ENCODE results near the gene GJC2. TPM values are rescaled to one million over a fixed set of nuclear protein-coding genes. Genes with fewer than 3 reads are reported as not detected.

GJC2 gene
- polyA plus RNA-seq, 1 donor (not counting 4 experiments of a cell fraction or from before 2014, with no cell fraction given): 0.58 TPM

- Histone ChIP-seq H3K79me2 (ENCODE audit: control insufficient read depth, insufficient read depth, low read length) (no peaks in the 10 kb centered on the region), H4K20me1 (ENCODE audit: control insufficient read depth, extremely low read depth, insufficient read depth, low read length) (no peaks in the 10 kb centered on the region), H3K36me3 (ENCODE audit: control insufficient read depth in 2 of 2, extremely low read depth in 1 of 2, insufficient read depth in 2 of 2, low read length in 2 of 2) (no peaks in the 10 kb centered on the region), H3K4me1 (ENCODE audit: control insufficient read depth, extremely low read depth, insufficient read depth, low read length) (no peaks in the 10 kb centered on the region), H3K9me3 (ENCODE audit: control insufficient read depth, low read depth, low read length) (peaks cover 2% of the 10 kb centered on the region), H3K4me3 (ENCODE audit: control insufficient read depth in 2 of 3, extremely low read depth in 1 of 3, insufficient read depth in 2 of 3, low read depth in 1 of 3, low read length in 3 of 3) (no peak overlapping the region), H3K27me3 (ENCODE audit: control insufficient read depth, extremely low read depth, insufficient read depth, low read length) (no peaks in the 10 kb centered on the region), H3K4me2 (ENCODE audit: control insufficient read depth, extremely low read depth, insufficient read depth, low read depth, low read length) (no peak overlapping the region), H2AFZ (ENCODE audit: control insufficient read depth, low read length) (no peak overlapping the region), H3K27ac (ENCODE audit: control insufficient read depth, insufficient read depth, low read length) (no peak overlapping the region), H3K9ac (ENCODE audit: control insufficient read depth, extremely low read depth, insufficient read depth, low read length) (no peak overlapping the region), H3K9me1 (ENCODE audit: control insufficient read depth, extremely low read depth, insufficient read depth, low read length) (no peaks in the 10 kb centered on the region)
- dilution Hi-C loops (cut with MboI; ENCODE audit: extremely low pct_ligation_motif_present, low sequenced_read_pairs): no loop called here
- no peak for TF ChIP-seq EZH2 (IDR thresholded peaks at IDR 0.05; ENCODE audit: low read length)
- TF ChIP-seq, protein P1, sequence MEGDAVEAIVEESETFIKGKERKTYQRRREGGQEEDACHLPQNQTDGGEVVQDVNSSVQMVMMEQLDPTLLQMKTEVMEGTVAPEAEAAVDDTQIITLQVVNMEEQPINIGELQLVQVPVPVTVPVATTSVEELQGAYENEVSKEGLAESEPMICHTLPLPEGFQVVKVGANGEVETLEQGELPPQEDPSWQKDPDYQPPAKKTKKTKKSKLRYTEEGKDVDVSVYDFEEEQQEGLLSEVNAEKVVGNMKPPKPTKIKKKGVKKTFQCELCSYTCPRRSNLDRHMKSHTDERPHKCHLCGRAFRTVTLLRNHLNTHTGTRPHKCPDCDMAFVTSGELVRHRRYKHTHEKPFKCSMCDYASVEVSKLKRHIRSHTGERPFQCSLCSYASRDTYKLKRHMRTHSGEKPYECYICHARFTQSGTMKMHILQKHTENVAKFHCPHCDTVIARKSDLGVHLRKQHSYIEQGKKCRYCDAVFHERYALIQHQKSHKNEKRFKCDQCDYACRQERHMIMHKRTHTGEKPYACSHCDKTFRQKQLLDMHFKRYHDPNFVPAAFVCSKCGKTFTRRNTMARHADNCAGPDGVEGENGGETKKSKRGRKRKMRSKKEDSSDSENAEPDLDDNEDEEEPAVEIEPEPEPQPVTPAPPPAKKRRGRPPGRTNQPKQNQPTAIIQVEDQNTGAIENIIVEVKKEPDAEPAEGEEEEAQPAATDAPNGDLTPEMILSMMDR (optimal IDR thresholded peaks at IDR 0.05 in 1 of 3, IDR thresholded peaks at IDR 0.05 in 1 of 3, conservative IDR thresholded peaks at IDR 0.05 in 1 of 3; ENCODE audit: extremely low read depth in 1 of 3, insufficient read depth in 2 of 3, low read length in 3 of 3): no peak
- DNase-seq (ENCODE audit: low read depth, low spot score) (no peak), FAIRE-seq (no peak)
Measured at GRCh38 chr1:228198977-228199590, 49.4 kb downstream of the GJC2 start.

DNA sequence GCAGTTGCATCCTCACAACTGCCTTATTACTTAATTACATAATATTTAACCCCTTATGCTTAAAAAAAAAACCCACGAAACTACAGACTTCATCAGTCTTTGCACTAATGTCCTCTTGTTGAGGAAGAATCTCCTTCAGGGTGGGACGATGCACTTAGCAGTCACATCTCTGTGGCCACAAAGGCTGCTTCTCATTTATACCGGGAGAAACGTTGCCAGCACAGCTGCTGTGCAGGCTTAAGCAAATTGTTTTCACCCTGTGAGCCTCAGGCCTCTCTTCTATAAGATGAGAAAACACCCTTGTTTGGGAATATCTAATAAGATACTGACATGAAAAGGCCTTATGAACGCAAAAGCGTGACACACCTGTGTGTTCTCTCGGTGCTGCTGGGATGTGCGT lies 55.2 kb downstream of the GJC2 start:
- H3K9me3 ChIP-seq (ENCODE audit: control insufficient read depth, low read depth, low read length): peaks cover 2% of the 10 kb centered on the region
- H3K79me2 ChIP-seq (ENCODE audit: control insufficient read depth, insufficient read depth, low read length): no peaks in the 10 kb centered on the region
- DNase-seq (ENCODE audit: low read depth, low spot score): no peak
- peaks cover 9% of the 10 kb centered on the region for H3K27me3 ChIP-seq (ENCODE audit: control insufficient read depth, extremely low read depth, insufficient read depth, low read length)
- no peaks in the 10 kb centered on the region for H3K36me3 ChIP-seq (ENCODE audit: control insufficient read depth in 2 of 2, extremely low read depth in 1 of 2, insufficient read depth in 2 of 2, low read length in 2 of 2)
- H2AFZ ChIP-seq (ENCODE audit: control insufficient read depth, low read length): no peak overlapping the region
- H3K9me1 ChIP-seq (ENCODE audit: control insufficient read depth, extremely low read depth, insufficient read depth, low read length): no peaks in the 10 kb centered on the region
- no peak overlapping the region for H3K4me2 ChIP-seq (ENCODE audit: control insufficient read depth, extremely low read depth, insufficient read depth, low read depth, low read length)
- no peaks in the 10 kb centered on the region for H3K4me1 ChIP-seq (ENCODE audit: control insufficient read depth, extremely low read depth, insufficient read depth, low read length)
- no peak for FAIRE-seq
- no peak overlapping the region for H3K4me3 ChIP-seq (ENCODE audit: control insufficient read depth in 2 of 3, extremely low read depth in 1 of 3, insufficient read depth in 2 of 3, low read depth in 1 of 3, low read length in 3 of 3)
- dilution Hi-C loops (cut with MboI; ENCODE audit: extremely low pct_ligation_motif_present, low sequenced_read_pairs): no loop called here
- no peak overlapping the region for H3K27ac ChIP-seq (ENCODE audit: control insufficient read depth, insufficient read depth, low read length)
- TF ChIP-seq, protein P1 (optimal IDR thresholded peaks at IDR 0.05 in 1 of 3, IDR thresholded peaks at IDR 0.05 in 1 of 3, conservative IDR thresholded peaks at IDR 0.05 in 1 of 3; ENCODE audit: extremely low read depth in 1 of 3, insufficient read depth in 2 of 3, low read length in 3 of 3): no peak
- no peak for TF ChIP-seq EZH2 (IDR thresholded peaks at IDR 0.05; ENCODE audit: low read length)
- no peak overlapping the region for H3K9ac ChIP-seq (ENCODE audit: control insufficient read depth, extremely low read depth, insufficient read depth, low read length)
- H4K20me1 ChIP-seq (ENCODE audit: control insufficient read depth, extremely low read depth, insufficient read depth, low read length): no peaks in the 10 kb centered on the region

Data from keratinocyte (primary cell).